ENCODE results near the gene ABLIM2.
A peak's percentile ranks its signal among the peaks of the same experiment; 100 is the strongest.

ABLIM2 gene

GRCh38 chr4:8192748-8193738 is 34.4 kb upstream of the ABLIM2 start:
- DNase-seq (ENCODE audit: low spot score), result no peak

GRCh38 chr4:8191136-8191747 is 32.6 kb upstream of the ABLIM2 start:
- peak; percentile 52 for DNase-seq (ENCODE audit: low spot score)

GRCh38 chr4:8189551-8190466 is 31.2 kb upstream of the ABLIM2 start:
- no peak for DNase-seq (ENCODE audit: low spot score)

GRCh38 chr4:8188743-8189550 is 30.3 kb upstream of the ABLIM2 start:
- DNase-seq (ENCODE audit: low spot score), result no peak

- no peak for DNase-seq (ENCODE audit: low spot score)
Observed at GRCh38 chr4:8188085-8188484, 29.5 kb upstream of the ABLIM2 start.

GRCh38 chr4:8185930-8186329 is 27.3 kb upstream of the ABLIM2 start:
- DNase-seq (ENCODE audit: low spot score), result no peak

GRCh38 chr4:8185295-8185694 is 26.7 kb upstream of the ABLIM2 start:
- no peak for DNase-seq (ENCODE audit: low spot score)

GRCh38 chr4:8184061-8184460 is 25.4 kb upstream of the ABLIM2 start:
- DNase-seq (ENCODE audit: low spot score), result no peak

GRCh38 chr4:8182858-8183725 is 24.5 kb upstream of the ABLIM2 start:
- DNase-seq (ENCODE audit: low spot score), result no peak

GRCh38 chr4:8182294-8182693 is 23.7 kb upstream of the ABLIM2 start:
- no peak for DNase-seq (ENCODE audit: low spot score)

- DNase-seq (ENCODE audit: low spot score), result no peak
Observed at GRCh38 chr4:8181844-8182243, 23.2 kb upstream of the ABLIM2 start.

- no peak for DNase-seq (ENCODE audit: low spot score)
Observed at GRCh38 chr4:8181119-8181518, 22.5 kb upstream of the ABLIM2 start.

- no peak for DNase-seq (ENCODE audit: low spot score)
Observed at GRCh38 chr4:8180310-8181093, 21.9 kb upstream of the ABLIM2 start.

- DNase-seq (ENCODE audit: low spot score), result no peak
Observed at GRCh38 chr4:8179771-8180170, 21.2 kb upstream of the ABLIM2 start.

GRCh38 chr4:8179074-8179473 is 20.5 kb upstream of the ABLIM2 start:
- DNase-seq (ENCODE audit: low spot score), result no peak

GRCh38 chr4:8177956-8178355 is 19.3 kb upstream of the ABLIM2 start:
- DNase-seq (ENCODE audit: low spot score), result no peak

GRCh38 chr4:8177552-8177951 is 18.9 kb upstream of the ABLIM2 start:
- no peak for DNase-seq (ENCODE audit: low spot score)

GRCh38 chr4:8176547-8177399 is 18.2 kb upstream of the ABLIM2 start:
- no peak for DNase-seq (ENCODE audit: low spot score)

- no peak for DNase-seq (ENCODE audit: low spot score)
Observed at GRCh38 chr4:8175686-8176085, 17.1 kb upstream of the ABLIM2 start.

Measured in putamen (tissue), 1 donor.